Measurements from ENCODE around the gene UQCC2.

The UQCC2 gene

DNA sequence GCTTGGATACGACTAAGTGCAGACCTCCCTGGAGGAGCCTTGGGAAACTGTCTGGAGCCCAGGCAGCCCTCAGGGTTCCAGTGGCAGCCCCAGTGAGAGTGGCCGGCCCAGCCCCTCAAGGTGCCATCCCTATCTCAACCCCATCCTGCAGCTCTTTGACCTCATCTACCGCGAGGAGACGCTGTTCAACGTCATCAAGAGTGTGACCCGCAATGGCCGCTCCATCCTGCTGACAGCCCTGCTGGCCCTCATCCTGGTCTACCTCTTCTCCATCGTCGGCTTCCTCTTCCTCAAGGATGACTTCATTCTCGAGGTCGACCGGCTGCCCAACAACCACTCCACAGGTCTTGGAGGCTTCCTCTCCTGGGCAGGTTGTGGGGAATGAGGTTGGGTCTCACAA lies 20.7 kb downstream of the UQCC2 start:
- DNase-seq (ENCODE audit: low read depth) = no peak

DNA sequence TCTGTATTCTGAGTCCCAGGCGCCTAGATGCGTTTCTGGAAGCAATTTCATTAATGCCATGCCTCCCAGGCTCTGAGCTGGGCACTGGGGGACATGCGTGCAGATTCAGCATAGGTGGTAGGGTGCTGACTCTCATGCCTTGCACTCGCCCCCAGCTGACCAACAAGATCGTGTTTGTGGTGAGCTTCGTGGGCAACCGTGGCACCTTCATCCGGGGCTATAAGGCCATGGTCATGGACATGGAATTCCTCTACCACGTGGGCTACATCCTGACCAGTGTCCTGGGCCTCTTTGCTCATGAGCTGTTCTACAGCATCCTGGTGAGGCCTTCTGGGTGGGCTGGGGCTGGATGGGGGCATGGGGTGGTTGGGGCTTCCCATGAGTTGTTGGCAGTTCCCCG lies 21.6 kb downstream of the UQCC2 start:
- DNase-seq (ENCODE audit: low read depth) = no peak

DNA sequence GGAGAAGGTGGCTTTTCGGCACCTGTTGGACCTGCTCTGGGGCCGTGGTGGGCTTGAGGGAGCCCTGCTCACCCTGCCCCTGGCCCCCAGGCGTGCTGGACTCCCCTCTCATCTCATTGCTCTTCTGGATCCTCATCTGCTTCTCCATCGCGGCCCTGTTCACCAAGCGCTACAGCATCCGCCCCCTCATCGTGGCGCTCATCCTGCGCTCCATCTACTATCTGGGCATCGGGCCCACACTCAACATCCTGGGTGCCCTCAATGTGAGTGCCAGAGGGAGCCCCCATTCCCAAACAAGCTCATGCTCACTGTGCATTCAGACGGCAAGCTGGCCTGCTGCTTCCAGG lies 22.4 kb downstream of the UQCC2 start:
- no peak for DNase-seq (ENCODE audit: low read depth)

DNA sequence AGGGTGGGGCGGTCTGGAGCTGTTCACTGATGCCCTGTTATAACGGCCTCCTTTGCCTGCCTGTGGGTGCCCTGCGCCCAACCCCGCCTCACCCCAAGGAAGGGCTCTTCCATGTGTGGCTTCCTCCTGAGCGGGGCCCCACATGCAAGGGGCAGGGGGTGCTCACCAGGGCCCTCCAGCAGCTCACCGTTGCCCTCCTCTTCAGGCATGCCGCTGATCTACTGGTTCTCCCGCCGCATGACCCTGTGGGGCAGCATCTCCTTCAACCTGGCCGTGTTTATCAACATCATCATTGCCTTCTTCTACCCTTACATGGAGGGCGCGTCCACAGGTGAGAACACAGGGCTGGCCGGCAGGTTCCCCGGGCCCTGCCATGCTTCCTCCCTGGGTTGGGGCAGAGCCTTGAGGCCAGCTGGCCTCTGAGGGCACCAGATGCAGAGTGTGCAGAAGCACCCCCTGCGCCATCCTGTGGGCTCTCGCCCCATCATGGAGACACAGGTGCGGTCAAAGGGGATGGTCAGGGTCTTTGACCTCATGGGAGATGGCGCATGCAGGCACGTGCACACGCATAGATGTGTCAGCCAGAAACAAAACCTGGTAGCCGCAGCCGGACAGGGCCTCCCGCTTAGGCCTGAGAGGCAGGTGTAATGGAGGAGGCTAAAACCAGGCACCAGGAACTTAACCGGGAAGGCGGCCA lies 22.9 kb downstream of the UQCC2 start:
- no peak for DNase-seq (ENCODE audit: low read depth)

DNA sequence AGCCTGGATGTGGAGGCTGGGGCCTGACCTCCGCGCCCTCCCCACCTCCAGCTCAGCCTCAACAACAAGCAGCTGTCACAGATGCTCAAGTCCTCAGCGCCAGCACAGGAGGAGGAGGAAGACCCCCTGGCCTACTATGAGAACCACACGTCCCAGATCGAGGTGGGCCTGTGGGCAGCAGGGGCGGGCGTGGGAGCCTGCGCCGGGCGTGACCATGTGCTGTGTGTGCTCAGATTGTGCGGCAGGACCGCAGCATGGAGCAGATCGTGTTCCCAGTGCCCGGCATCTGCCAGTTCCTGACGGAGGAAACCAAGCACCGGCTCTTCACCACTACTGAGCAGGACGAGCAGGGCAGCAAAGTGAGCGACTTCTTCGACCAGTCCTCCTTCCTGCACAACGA lies 23.5 kb downstream of the UQCC2 start:
- DNase-seq (ENCODE audit: low read depth) = no peak

DNA sequence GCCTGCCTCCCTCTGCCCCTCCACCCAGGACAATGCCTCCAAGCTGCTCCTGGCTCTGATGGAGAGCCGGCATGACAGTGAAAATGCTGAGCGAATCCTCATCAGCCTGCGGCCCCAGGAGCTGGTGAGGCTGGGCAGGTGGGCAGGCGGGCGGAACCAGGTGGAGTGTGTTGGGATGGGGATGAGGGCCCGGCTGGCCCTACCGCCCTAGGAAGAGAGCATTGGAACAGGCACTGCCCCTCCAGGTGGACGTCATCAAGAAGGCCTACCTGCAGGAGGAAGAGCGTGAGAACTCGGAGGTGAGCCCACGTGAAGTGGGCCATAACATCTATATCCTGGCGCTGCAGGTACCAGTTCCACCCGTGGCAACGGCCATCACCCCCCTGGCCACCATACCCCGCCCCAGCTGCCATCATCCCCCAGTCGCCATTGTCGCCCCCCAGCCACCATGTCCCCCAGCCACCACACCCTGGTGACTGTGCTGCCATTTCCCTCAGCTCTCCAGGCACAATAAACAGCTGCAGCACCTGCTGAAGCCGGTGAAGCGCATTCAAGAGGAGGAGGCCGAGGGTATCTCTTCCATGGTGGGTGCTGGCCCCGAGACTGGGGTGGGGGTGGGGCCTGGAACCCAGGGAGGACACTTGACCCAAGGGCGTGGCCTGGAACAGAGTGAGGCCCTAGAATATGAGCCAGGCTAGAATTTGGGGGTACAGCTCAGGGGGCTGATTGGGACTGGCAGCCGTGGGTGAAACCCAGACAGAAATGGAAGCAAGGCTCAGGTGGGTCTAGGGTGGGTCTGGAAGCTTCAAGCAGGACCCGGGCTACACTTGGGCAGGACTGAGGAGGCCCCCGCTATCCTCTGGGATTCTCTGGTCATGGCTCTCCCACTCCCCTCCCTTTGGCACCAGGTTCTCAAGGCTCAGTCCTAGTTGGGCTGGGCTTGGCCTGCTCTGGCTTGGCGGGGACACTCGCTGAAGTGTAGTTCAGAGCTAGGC lies 24.2 kb downstream of the UQCC2 start:
- no peak for DNase-seq (ENCODE audit: low read depth)

DNA sequence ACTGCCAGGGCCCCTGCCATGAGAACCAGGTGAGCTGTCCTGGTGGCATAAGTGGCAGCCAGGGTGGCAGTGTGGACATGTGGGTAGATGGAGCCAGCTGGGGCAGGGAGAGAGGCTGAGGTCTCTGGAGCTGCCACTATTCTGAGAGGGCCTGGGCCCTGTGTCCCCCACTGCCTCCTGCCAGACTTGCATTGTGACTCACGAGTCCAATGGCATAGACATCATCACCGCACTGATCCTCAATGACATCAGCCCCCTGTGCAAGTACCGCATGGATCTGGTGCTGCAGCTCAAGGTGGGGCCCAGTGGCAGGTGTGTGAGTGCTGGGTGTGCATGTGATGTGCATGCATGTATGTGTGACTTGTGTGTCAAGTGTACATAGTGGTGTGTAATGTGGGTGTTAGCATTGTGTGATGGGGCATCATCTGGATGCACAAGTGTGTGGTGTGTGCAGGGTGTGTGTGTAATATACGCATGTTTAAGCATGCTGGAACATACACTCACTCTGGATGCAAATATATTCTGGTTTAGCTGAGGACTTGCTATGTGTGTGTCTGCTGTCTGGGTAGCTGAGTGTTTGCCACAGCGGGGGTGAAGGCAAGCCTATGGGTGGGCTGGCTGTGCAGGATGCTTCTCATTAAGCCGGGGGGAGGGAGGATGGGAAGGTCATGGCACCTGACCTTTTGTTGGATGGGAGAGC lies 25.1 kb downstream of the UQCC2 start:
- no peak for DNase-seq (ENCODE audit: low read depth)

DNA sequence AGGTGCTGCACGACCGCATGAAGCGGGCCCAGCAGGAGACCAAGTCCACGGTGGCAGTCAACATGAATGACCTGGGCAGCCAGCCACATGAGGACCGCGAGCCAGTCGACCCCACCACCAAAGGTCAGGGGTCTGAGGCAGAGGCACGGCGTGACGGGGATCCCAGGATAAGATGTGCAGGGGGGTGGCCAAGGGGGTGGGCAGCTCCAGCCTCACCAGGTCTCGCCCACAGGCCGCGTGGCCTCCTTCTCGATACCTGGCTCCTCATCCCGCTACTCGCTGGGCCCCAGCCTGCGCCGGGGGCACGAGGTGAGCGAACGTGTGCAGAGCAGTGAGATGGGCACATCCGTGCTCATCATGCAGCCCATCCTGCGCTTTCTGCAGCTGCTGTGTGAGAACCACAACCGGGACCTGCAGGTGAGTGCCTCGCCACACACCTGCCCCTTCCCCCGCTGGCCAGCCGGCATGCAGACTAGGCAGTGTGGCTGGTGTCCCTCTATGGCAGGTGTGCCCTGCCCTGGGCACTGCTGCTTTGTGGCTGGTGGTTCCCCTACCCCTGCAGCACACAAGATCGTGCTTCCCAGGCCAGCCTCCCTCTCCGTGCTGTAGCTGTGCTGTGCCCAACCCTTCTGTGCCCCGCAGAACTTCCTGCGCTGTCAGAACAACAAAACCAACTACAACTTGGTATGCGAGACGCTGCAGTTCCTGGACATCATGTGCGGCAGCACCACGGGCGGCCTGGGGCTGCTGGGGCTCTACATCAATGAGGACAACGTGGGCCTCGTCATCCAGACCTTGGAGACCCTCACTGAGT lies 25.9 kb downstream of the UQCC2 start:
- no peak for DNase-seq (ENCODE audit: low read depth)

DNA sequence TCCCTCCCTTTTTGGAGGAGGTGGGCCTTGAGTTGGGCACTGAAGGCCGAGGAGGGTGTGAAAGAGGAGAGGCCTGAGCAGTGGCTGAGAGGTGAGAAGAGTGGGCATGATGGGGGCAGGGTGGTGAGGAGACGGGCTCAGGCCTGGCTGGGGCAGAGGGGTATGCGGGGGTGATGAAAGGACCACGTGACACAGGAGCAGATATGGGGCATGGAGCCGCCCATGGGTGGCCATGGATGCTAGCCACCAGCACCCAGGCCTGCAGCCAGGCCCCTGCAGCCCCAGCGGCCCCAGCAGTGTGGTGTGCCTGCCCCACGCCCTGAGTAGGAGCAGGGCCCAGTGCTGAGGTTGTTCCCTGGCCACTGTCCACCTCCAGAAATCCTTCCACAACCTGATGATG lies 26.5 kb downstream of the UQCC2 start:
- no peak for DNase-seq (ENCODE audit: low read depth)

DNA sequence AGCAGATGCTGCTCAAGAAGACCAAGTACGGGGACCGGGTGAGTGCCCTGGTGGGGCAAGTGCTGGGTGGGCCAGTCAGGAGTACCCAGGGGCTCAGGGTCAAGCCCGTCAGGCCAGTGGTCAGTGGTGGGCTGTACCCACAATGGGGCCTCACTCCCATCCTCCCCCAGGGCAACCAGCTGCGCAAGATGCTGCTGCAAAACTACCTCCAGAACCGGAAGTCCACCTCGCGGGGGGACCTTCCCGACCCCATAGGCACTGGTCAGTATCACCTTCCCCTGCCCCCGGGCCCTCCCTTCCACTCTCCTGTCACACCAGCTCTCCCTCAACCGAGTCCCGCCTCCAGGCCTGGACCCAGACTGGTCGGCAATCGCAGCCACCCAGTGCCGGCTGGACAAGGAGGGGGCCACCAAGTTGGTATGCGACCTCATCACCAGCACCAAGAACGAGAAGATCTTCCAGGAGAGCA lies 27.0 kb downstream of the UQCC2 start:
- DNase-seq (ENCODE audit: low read depth) = no peak

DNA sequence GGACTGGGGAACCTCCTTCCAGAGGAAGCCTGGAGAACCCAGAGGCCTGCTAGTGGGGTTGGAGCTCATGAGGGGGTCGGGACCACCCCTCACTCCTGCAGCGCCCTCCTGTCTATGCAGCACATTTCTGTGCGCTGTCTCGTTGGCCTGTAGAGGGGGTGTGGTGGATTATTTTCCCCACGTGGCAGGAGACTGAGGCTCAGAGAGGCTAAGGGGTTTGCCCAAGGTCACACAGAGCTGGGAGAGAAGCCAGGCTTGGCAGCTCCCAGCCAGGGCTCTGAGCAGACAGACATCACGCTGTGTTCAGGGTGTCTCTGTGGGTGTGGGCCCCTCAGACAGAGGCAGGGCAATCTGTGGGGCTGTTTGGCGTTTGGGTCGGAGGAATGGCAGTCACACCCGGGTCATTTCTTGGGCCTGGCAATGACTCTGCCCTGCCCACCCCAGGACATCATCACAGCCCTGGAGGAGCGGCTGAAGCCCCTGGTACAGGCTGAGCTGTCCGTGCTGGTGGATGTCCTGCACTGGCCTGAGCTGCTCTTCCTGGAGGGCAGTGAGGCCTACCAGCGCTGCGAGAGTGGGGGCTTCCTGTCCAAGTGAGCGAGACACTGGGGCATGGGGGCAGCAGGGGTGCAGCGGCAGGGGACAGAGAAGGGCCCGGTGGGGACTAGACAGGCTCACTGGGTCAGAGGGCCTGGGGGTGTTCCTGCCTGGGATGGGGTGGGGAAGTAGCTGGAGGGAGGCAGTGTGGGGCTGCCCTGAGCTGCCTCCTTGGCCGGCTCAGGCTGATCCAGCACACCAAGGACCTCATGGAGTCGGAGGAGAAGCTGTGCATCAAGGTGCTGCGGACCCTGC lies 27.7 kb downstream of the UQCC2 start:
- no peak for DNase-seq (ENCODE audit: low read depth)

DNA sequence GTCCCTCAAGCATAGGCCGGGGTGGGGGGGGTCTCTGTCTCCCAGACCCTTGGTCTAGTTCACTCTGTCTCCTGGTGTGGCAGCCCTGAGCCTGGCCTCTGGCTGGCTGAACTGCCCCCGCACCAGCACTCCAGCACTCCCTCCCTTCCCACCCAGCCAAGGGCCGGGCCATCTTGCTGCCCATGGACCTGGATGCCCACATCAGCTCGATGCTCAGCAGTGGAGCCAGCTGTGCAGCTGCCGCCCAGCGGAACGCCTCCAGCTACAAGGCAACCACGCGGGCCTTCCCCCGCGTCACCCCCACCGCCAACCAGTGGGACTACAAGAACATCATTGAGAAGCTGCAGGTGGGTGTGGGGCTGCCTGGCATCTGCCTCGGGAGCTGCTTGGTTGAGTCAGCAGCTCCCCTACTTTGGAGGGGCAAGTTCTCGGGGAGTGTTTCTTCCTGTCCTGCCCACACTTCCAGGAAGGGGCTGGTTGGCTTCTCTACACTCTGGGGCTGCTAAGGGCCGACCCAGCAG lies 28.4 kb downstream of the UQCC2 start:
- no peak for DNase-seq (ENCODE audit: low read depth)

DNA sequence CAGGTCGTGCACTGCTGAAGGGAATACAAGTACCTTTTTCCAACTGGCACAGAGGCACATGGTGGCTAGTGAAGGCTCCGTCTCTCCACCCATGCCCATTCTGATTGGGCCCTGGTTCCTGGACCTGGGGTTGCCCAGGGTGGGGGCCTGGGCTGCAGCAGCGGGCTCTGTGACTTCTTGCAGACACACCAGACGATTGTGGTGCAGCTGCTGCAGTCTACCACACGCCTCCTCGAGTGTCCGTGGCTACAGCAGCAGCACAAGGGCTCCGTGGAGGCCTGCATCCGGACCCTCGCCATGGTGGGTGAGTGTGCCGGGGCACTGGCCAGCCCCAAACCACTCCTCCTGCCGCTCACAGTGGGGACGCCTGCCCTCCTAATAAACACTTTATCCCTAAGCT lies 29.2 kb downstream of the UQCC2 start:
- DNase-seq (ENCODE audit: low read depth) = no peak

DNA sequence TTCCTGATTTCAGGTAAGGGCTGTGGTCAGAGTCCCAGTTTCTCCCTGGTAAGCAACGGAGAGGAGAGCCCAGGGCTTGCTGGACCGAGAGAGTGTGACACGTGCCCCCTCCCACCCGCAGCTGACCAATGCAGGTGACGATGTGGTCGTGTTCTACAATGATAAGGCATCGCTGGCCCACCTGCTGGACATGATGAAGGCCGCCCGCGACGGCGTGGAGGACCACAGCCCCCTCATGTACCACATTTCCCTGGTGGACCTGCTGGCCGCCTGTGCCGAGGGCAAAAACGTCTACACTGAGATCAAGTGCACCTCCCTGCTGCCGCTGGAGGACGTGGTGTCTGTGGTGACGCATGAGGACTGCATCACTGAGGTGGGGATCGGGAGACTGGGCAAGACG lies 31.7 kb downstream of the UQCC2 start:
- DNase-seq (ENCODE audit: low read depth) = no peak

DNA sequence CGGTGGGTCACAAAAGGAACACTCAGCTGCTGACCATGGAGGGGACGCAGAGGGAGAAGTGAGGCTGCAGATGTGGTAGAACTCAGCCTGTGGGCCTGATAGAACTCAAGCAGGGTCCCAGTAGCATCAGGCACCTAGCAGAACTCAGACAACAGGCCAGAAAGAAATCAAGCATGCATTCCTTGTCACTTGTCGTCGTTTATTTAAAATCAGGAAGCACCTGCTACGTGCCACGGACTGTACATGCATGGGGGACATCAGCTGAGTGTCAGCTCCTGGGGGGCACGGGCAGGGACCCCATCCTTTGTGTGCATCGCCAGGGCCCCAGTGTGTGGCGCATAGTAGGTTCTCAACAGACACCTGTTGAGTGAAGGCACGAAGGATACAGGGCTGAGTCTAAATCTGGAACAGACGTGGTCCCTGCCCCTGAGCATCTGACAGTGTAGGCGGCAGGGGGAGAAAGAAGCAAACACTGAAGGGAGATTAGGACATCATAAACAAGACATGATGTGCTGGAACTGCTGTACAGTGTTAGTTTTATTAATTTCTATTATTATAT lies 32.5 kb downstream of the UQCC2 start:
- no peak for DNase-seq (ENCODE audit: low read depth)

DNA sequence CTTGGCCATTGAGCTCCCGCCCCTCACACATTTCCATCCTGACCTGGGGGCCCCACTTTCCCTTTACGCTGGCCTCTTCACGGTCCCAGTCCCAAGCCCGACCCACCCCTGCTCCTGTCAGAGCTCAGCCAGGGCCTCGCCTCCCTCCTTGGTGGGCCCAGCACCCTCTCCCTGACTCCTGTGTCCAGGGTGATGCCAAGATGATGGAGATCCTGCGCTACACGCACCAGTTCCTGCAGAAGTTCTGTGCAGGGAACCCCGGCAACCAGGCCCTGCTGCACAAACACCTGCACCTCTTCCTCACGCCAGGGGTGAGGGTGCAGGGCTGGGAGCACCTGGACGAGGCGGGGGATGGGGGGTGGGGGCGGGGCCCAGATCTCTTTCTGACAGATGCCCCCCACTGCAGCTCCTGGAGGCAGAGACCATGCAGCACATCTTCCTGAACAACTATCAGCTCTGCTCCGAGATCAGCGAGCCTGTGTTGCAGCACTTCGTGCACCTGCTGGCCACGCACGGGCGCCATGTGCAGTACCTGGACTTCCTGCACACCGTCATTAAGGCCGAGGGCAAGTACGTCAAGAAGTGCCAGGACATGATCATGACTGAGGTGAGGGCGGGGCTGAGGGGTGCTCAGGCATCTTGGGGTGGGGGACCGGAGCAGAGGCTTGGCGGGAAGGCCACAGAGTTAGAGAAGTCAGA lies 33.1 kb downstream of the UQCC2 start:
- DNase-seq (ENCODE audit: low read depth) = no peak

DNA sequence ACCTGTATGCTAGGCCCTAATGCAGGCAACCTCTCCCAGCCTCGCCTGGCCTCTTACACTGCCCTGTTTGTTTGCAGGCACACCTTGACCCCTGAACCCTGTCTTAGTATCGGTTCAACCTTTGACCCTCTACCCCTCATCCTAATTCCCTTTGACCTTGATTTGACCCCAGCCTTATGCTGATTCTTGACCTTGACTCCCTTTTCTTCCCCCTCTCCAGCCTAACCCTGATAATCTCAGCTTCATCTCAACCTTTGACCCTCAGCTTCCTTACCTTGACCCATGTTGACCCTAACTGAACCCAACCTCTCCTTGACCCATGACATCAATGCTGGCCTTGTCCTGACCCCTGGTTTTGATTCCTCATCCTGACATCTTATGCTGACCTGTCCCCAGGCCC lies 33.8 kb downstream of the UQCC2 start:
- no peak for DNase-seq (ENCODE audit: low read depth)

DNA sequence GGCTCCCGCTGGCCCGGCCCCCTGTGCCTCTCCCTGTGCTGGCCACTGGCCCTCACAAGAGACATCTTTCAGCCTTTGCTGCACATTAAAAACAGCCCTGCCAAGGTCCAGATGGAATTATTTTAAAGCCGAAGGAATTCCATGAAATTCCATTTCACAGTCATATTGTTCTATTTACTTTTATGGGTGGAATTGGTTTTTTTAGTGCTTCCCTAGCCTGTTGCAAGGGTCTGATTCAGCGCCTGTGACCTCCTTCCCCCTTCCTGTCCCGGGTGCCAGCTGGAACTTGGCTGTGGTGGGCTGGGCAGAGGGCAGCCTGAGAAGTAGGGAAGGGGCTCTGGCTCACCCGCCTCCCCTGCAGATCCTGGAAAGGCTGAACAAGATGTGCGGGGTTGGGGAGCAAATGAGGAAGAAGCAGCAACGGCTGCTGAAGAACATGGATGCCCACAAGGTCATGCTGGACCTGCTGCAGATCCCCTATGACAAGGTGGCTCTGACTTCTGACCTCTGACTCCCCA lies 34.3 kb downstream of the UQCC2 start:
- no peak for DNase-seq (ENCODE audit: low read depth)

DNA sequence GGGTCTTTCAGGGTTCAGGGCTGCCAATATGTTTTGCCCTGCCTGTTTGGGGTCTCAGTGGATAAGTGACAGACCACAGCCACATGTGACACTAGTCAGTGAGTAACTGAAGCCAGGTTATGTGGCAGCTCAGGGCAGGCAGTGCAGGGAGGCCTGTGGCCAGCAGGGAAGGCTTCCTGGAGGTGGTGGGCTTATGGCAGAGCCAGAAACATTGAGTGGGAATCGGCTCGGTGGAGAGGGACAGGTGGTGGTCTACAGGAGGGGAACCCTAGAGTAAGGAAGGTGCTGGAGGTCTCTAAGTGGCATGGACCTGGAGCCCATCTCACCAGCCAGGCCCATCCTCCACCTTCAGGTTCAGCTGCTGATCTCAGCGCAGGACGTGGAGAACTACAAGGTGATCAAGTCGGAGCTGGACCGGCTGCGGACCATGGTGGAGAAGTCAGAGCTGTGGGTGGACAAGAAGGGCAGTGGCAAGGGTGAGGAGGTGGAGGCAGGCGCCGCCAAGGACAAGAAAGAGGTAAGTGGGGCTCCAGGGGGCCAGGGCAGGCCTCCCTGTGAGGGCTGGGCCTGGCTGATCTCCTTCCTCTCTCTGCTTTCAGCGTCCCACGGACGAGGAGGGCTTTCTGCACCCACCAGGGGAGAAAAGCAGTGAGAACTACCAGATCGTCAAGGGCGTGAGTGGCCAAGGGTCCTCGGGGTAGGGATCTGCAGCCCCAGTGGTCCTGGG lies 34.9 kb downstream of the UQCC2 start:
- DNase-seq (ENCODE audit: low read depth) = no peak

All from stimulated activated CD8-positive, alpha-beta memory T cell treated with anti-CD3 and anti-CD28 coated beads, Interleukin-4, amount 100 ng/mL, for 24 hours (primary cell).